ENCODE data around the gene NOL3. TPM values are rescaled to one million over a fixed set of nuclear protein-coding genes. Genes with fewer than 3 reads are reported as not detected.
A peak's percentile ranks its signal among the peaks of the same experiment; 100 is the strongest.

Gene NOL3
- total and polyA plus RNA-seq, 2 of the 13 experiments (the other 11 are each of a cell fraction or from before 2014, with no cell fraction given) = 5.7 to 20.5 TPM

DNA sequence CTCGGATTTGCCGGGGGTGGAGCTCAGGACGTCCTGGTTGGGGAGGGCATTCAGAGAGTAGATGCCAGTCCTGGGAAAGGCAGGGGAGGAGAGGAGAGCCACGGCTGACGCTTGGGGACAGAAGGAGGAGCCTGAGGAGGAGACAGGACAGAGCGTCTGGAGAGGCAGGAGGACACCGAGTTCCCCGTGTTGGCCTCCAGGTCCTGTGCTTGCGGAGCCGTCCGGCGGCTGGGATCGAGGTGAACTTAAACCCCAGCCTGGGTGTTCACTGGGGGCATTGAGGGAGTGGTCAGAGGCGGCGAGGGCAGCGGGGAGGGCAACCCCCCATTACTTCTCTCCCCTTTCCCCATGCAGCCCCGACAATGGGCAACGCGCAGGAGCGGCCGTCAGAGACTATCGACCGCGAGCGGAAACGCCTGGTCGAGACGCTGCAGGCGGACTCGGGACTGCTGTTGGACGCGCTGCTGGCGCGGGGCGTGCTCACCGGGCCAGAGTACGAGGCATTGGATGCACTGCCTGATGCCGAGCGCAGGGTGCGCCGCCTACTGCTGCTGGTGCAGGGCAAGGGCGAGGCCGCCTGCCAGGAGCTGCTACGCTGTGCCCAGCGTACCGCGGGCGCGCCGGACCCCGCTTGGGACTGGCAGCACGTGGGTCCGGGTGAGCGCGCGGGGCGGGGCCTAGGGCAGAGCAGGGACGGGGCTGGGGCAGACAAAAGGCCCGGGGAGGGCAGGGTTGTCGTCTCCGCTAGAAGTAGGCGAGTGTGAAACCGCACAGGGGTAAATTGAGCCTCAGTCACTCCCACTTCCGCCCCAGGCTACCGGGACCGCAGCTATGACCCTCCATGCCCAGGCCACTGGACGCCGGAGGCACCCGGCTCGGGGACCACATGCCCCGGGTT lies 3.7 kb downstream of the NOL3 start (continued):
- TF ChIP-seq ZBTB10 (CRISPR knock-in tag; IDR thresholded peaks at IDR 0.05; ENCODE audit: borderline replicate concordance) = no peak
- peak in 1 of 2 experiments; percentile 69; a peak in 1 of 4 replicates for TF ChIP-seq ATF4 (CRISPR knock-in tag; IDR thresholded peaks at IDR 0.05)
- TF ChIP-seq CEBPZ (IDR thresholded peaks at IDR 0.05; ENCODE audit: low read length) = no peak
- no peak for TF ChIP-seq DR1 (CRISPR knock-in tag; IDR thresholded peaks at IDR 0.05)
- TF ChIP-seq ZNF652 (CRISPR knock-in tag; IDR thresholded peaks at IDR 0.05; ENCODE audit: borderline replicate concordance, low read depth) = peak; percentile 47; the same call in 1 of the 2 replicates
- no peak for TF ChIP-seq RORA (CRISPR knock-in tag; IDR thresholded peaks at IDR 0.05)
- no peak for TF ChIP-seq GPN1 (CRISPR knock-in tag; IDR thresholded peaks at IDR 0.05; ENCODE audit: borderline replicate concordance)
- no peak for TF ChIP-seq ZNF326 (CRISPR knock-in tag; IDR thresholded peaks at IDR 0.05; ENCODE audit: borderline replicate concordance)
- no peak for TF ChIP-seq ZNF570 (CRISPR knock-in tag; IDR thresholded peaks at IDR 0.05; ENCODE audit: borderline replicate concordance)
- no peak for TF ChIP-seq KLF15 (CRISPR knock-in tag; IDR thresholded peaks at IDR 0.05; ENCODE audit: borderline replicate concordance)
- peak; percentile 95 for TF ChIP-seq ZNF451 (CRISPR knock-in tag; IDR thresholded peaks at IDR 0.05)
- TF ChIP-seq MXI1 (IDR thresholded peaks at IDR 0.05; ENCODE audit: borderline replicate concordance, low read depth, low read length) = peak; percentile 85; the same call in 1 of the 3 replicates
- TF ChIP-seq, protein P1, sequence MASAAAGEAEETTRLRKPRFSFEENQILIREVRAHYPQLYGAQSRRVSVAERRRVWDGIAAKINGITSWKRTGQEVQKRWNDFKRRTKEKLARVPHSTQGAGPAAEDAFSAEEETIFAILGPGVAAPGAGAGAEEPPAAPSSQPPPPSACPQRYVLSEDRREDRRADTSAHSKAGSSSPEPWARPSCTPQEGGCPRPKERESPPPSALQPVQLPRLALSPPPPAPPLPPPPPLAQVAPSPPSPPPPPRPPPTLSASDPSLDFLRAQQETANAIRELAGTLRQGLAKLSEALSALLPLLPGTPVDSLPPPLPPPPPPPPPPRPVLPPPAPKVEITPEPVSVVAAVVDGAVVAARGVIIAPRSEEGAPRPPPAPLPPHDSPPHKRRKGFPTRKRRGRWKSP (CRISPR knock-in tag; IDR thresholded peaks at IDR 0.05) = peak; percentile 96; the same call in 1 of the 2 replicates
- no peak for TF ChIP-seq FOXP1 (IDR thresholded peaks at IDR 0.05)
- TF ChIP-seq FOXP1 (CRISPR knock-in tag; IDR thresholded peaks at IDR 0.05) = no peak; the same call in 1 of the 2 replicates
- TF ChIP-seq CBX2 (IDR thresholded peaks at IDR 0.05; ENCODE audit: low read depth, low read length) = no peak
- peak; percentile 97 for TF ChIP-seq CBX2 (CRISPR knock-in tag; IDR thresholded peaks at IDR 0.05; ENCODE audit: low read depth)
- peak; percentile 89; the same call in 1 of the 2 replicates for TF ChIP-seq NFATC3 (CRISPR knock-in tag; IDR thresholded peaks at IDR 0.05)
- peak; percentile 81 for TF ChIP-seq THRA (CRISPR knock-in tag; IDR thresholded peaks at IDR 0.05; ENCODE audit: borderline replicate concordance)
